ENCODE results near the gene CNFN.

CNFN gene

DNA sequence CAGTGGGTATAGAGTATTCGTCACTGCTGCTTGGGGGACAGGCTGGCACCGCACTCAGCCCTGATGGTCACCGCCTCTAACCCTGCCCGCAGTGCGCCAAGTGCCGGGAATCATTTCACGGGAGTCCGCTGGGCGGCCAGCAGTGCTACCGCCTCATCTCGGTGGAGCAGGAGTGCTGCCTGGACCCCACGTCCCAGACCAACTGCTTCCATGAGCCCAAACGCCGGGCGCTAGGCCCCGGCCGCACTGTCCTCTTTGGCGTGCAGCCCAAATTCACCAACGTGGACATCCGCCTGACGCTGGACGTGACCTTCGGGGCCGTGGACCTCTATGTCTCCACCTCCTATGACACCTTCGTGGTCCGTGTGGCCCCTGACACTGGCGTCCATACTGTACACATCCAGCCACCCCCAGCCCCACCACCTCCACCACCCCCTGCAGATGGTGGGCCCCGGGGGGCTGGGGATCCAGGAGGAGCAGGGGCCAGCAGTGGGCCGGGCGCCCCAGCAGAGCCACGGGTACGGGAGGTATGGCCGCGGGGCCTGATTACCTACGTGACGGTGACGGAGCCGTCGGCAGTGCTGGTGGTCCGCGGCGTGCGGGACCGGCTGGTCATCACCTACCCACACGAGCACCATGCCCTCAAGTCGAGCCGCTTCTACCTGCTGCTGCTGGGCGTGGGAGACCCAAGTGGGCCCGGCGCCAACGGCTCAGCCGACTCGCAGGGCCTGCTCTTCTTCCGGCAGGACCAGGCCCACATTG, 14.5 kb downstream of the CNFN start:
- H3K36me3 Mint-ChIP-seq (ENCODE audit: low read depth) = no peaks in the 10 kb centered on the region

GRCh38 chr19:42374826-42375376, 15.2 kb downstream of the CNFN start:
- no peak overlapping the region for H3K4me3 Mint-ChIP-seq

More for the DNA sequence above, 14.5 kb downstream of the CNFN start:
- Mint-ChIP-seq H3K27me3 (ENCODE audit: low read depth) (no peaks in the 10 kb centered on the region), H3K27ac (no peak overlapping the region), H3K4me1 (ENCODE audit: low read depth) (no peaks in the 10 kb centered on the region), H3K4me3 (no peak overlapping the region), H3K9me3 (no peaks in the 10 kb centered on the region)
- DNase-seq (ENCODE audit: low spot score) = no peak

DNA sequence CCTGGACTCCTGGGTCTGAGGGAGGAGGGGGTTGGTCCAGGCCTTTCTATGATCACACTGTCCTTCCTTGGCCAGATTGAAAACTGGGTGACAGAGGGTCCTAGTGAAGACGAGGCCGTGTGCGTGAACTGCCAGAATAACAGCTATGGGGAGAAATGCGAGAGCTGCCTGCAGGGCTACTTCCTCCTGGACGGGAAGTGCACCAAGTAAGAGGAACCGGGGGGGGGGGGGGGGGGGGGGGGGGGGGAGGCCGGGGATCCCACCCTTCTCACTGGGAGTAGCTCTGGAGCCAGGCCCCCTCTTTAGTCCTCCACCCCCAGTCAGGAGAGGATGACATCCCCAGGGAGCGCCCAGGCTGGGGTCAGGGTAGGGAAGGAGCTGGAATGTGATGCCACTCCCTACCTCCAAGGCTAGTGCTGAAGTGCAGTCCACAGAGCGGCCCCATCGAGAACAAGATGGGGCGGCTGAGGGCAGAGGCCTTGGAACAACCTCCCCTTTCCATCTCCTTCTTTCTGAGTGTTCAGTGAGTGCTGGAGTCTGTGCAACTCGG, 19.4 kb downstream of the CNFN start:
- Mint-ChIP-seq H3K36me3 (ENCODE audit: low read depth) (no peaks in the 10 kb centered on the region), H3K9me3 (no peaks in the 10 kb centered on the region), H3K27me3 (ENCODE audit: low read depth) (no peaks in the 10 kb centered on the region), H3K27ac (no peak overlapping the region), H3K4me3 (no peak overlapping the region), H3K4me1 (ENCODE audit: low read depth) (no peaks in the 10 kb centered on the region)
- no peak for DNase-seq (ENCODE audit: low spot score)

More at GRCh38 chr19:42374826-42375376, 15.2 kb downstream of the CNFN start:
- Mint-ChIP-seq H3K36me3 (ENCODE audit: low read depth) (no peaks in the 10 kb centered on the region), H3K9me3 (no peaks in the 10 kb centered on the region), H3K27me3 (ENCODE audit: low read depth) (no peaks in the 10 kb centered on the region), H3K27ac (no peak overlapping the region), H3K4me1 (ENCODE audit: low read depth) (no peaks in the 10 kb centered on the region)
- DNase-seq (ENCODE audit: low spot score) = no peak

DNA sequence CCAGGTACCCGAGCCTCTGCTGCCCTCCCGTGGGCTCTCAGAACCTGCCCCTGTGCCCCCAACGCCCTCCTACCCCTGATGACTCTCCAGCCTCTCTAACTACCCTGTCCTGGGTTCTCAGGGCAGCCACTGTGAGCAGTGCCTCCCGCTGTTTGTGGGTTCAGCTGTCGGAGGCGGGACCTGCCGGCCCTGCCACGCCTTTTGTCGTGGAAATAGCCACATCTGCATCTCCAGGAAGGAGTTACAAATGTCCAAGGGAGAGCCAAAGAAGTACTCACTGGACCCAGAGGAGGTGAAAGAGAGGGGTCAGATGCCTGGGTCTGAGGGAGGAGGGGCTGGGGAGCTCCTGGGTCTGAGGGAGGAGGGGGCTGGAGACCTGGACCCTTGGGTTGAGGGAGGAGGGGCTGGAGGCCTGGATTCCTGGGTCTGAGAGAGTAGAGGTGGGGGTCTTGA, 20.0 kb downstream of the CNFN start:
- no peaks in the 10 kb centered on the region for H3K36me3 Mint-ChIP-seq (ENCODE audit: low read depth)
- H3K4me3 Mint-ChIP-seq = no peak overlapping the region
- no peaks in the 10 kb centered on the region for H3K4me1 Mint-ChIP-seq (ENCODE audit: low read depth)
- no peaks in the 10 kb centered on the region for H3K27me3 Mint-ChIP-seq (ENCODE audit: low read depth)
- H3K27ac Mint-ChIP-seq = no peak overlapping the region
- no peak for DNase-seq (ENCODE audit: low spot score)
- H3K9me3 Mint-ChIP-seq = no peaks in the 10 kb centered on the region

- Mint-ChIP-seq H3K9me3 (no peaks in the 10 kb centered on the region), H3K36me3 (ENCODE audit: low read depth) (no peaks in the 10 kb centered on the region), H3K27ac (no peak overlapping the region)
These were observed 20.5 kb downstream of the CNFN start for GRCh38 chr19:42369433-42370067.

DNA sequence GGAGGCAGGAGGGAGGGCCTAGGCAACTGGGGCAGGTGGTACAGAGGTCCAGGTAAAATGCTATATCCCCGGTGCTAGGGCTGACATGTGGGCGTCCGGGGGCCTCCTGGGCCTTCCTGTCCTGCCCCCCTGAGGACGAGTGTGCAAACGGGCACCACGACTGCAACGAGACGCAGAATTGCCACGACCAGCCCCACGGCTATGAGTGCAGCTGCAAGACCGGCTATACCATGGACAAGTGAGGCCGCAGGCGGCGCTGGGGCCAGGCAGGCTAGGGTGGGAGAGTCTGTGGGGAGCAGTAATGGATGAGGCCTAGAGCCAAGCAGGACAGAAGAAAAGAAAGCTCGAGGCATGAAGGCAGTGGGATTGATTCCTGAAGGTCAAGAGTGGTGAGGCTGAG, 21.3 kb downstream of the CNFN start:
- Mint-ChIP-seq H3K4me1 (ENCODE audit: low read depth) (no peaks in the 10 kb centered on the region), H3K27me3 (ENCODE audit: low read depth) (no peaks in the 10 kb centered on the region), H3K36me3 (ENCODE audit: low read depth) (peaks cover 2% of the 10 kb centered on the region), H3K9me3 (peaks cover 1% of the 10 kb centered on the region), H3K4me3 (no peak overlapping the region), H3K27ac (no peak overlapping the region)
- DNase-seq (ENCODE audit: low spot score) = no peak

More at GRCh38 chr19:42369433-42370067, 20.5 kb downstream of the CNFN start:
- Mint-ChIP-seq H3K4me3 (no peak overlapping the region), H3K4me1 (ENCODE audit: low read depth) (no peaks in the 10 kb centered on the region), H3K27me3 (ENCODE audit: low read depth) (no peaks in the 10 kb centered on the region)
- no peak for DNase-seq (ENCODE audit: low spot score)

GRCh38 chr19:42368360-42368759, 21.7 kb downstream of the CNFN start:
- DNase-seq (ENCODE audit: low spot score) = no peak
- H3K4me1 Mint-ChIP-seq (ENCODE audit: low read depth) = no peaks in the 10 kb centered on the region
- peaks cover 5% of the 10 kb centered on the region for H3K36me3 Mint-ChIP-seq (ENCODE audit: low read depth)
- peaks cover 4% of the 10 kb centered on the region for H3K9me3 Mint-ChIP-seq
- no peaks in the 10 kb centered on the region for H3K27me3 Mint-ChIP-seq (ENCODE audit: low read depth)
- H3K27ac Mint-ChIP-seq = no peak overlapping the region
- no peak overlapping the region for H3K4me3 Mint-ChIP-seq

DNA sequence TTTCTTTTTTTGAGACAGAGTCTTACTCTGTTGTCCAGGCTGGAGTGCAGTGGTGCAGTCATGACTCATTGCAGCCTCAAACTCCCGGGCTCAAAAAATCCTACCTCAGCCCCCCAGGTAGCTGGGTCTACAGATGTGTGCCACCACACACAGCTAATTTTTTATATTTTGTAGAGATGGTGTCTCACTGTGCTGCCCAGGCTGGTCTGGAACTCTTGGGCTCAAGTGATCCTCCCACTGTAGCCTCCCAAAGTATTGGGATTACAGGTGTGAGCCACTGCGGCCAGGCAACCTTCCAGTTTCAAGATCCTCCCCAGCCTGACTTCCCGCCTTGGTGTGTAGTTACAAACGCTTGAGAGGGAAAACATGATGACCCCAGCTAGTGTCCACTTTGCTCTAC, 22.2 kb downstream of the CNFN start:
- Mint-ChIP-seq H3K9me3 (peaks cover 4% of the 10 kb centered on the region), H3K36me3 (ENCODE audit: low read depth) (peaks cover 5% of the 10 kb centered on the region), H3K27me3 (ENCODE audit: low read depth) (no peaks in the 10 kb centered on the region), H3K27ac (no peak overlapping the region), H3K4me1 (ENCODE audit: low read depth) (no peaks in the 10 kb centered on the region), H3K4me3 (no peak overlapping the region)
- DNase-seq (ENCODE audit: low spot score) = no peak

DNA sequence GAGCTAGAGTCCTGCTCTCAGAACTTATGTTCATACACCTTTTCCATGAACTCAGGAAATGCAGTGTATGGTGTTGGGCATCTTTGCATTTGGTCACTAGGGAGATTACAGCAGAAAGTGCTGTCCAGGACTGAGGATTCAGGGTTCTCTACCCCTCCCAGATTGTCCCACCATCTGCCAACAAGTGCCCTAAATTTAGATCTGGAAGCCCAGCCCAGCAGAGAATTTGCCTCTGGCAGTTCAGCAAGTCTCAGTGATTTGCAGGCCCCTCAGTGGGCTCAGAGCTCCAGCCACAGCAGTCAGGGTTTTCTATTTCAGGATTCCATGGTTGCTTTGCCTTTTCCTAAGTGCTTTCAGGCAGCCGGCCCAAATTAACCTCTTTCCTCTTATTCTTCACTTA, 23.4 kb downstream of the CNFN start:
- peaks cover 4% of the 10 kb centered on the region for H3K9me3 Mint-ChIP-seq
- peaks cover 5% of the 10 kb centered on the region for H3K36me3 Mint-ChIP-seq (ENCODE audit: low read depth)
- H3K4me3 Mint-ChIP-seq = no peak overlapping the region
- no peak overlapping the region for H3K27ac Mint-ChIP-seq
- DNase-seq (ENCODE audit: low spot score) = no peak
- H3K4me1 Mint-ChIP-seq (ENCODE audit: low read depth) = no peaks in the 10 kb centered on the region
- H3K27me3 Mint-ChIP-seq (ENCODE audit: low read depth) = no peaks in the 10 kb centered on the region

GRCh38 chr19:42363614-42364346, 26.3 kb downstream of the CNFN start:
- Mint-ChIP-seq H3K9me3 (peaks cover 4% of the 10 kb centered on the region), H3K4me3 (no peak overlapping the region), H3K36me3 (ENCODE audit: low read depth) (peaks cover 5% of the 10 kb centered on the region), H3K27me3 (ENCODE audit: low read depth) (no peaks in the 10 kb centered on the region), H3K27ac (no peak overlapping the region), H3K4me1 (ENCODE audit: low read depth) (no peaks in the 10 kb centered on the region)
- no peak for DNase-seq (ENCODE audit: low spot score)

- Mint-ChIP-seq H3K4me3 (no peak overlapping the region), H3K4me1 (ENCODE audit: low read depth) (no peaks in the 10 kb centered on the region), H3K27me3 (ENCODE audit: low read depth) (no peaks in the 10 kb centered on the region), H3K27ac (no peak overlapping the region), H3K36me3 (ENCODE audit: low read depth) (peaks cover 5% of the 10 kb centered on the region), H3K9me3 (peaks cover 4% of the 10 kb centered on the region)
- DNase-seq (ENCODE audit: low spot score) = no peak
These were observed 27.1 kb downstream of the CNFN start for GRCh38 chr19:42362891-42363440.

GRCh38 chr19:42362342-42362741, 27.8 kb downstream of the CNFN start:
- H3K27ac Mint-ChIP-seq = no peak overlapping the region
- no peaks in the 10 kb centered on the region for H3K27me3 Mint-ChIP-seq (ENCODE audit: low read depth)
- DNase-seq (ENCODE audit: low spot score) = no peak
- H3K4me1 Mint-ChIP-seq (ENCODE audit: low read depth) = no peaks in the 10 kb centered on the region
- no peak overlapping the region for H3K4me3 Mint-ChIP-seq
- peaks cover 5% of the 10 kb centered on the region for H3K36me3 Mint-ChIP-seq (ENCODE audit: low read depth)
- H3K9me3 Mint-ChIP-seq = peaks cover 4% of the 10 kb centered on the region

DNA sequence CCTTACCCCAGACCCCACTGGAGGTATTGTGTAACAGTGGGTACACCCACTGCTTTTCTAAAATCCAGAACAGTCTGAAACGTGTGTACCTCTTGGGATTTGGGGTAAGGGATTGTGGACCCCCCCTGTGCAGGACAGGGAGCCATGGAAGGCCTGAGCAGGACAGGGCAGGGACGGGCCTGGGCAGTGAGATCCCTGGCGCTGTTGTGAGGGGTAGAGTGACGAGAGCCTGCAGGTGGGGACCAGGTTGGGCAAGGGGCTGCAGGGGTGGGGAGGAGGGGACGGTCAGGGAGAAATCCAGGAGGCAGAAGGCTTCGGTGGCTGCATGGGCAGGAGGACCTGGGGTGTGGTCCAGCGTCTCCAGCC, 28.6 kb downstream of the CNFN start:
- Mint-ChIP-seq H3K4me3 (no peak overlapping the region), H3K27me3 (ENCODE audit: low read depth) (no peaks in the 10 kb centered on the region), H3K4me1 (ENCODE audit: low read depth) (no peaks in the 10 kb centered on the region), H3K27ac (no peak overlapping the region), H3K36me3 (ENCODE audit: low read depth) (peaks cover 5% of the 10 kb centered on the region), H3K9me3 (peaks cover 4% of the 10 kb centered on the region)
- no peak for DNase-seq (ENCODE audit: low spot score)

All from T-helper 2 cell treated with Interferon-gamma antibody and Interleukin-4, amounts not matched to agents 5 μg/mL and 100 μg/mL, for 36 hours (primary cell).